CD4-positive, alpha-beta T cell treated with Interleukin-21 for 1 hour (primary cell): ENCODE data around the gene THUMPD2.

Source experiments
- DNase-seq: peaks from one replicate; pipeline ENCODE4 v3.0.0-alpha.2; 2020

THUMPD2 gene

DNA sequence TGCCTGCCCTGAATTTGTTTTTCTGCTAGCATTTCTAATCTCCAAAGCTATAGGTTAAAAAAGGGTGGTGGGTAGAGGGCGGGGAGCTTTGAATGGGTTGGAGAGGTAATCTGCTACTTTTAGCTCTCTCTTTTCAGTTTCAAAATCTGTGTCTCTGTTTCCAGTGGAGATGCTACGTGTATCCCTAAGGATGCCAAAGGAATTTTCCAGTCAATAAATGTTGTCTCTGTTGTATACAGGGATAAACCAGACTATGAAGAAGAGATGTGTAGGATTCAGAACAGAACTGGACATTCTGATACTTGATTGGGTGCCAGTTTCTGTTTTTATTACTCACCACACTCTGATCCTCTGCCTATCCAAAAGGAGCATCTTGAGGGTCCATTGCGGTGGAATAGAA lies 63.2 kb downstream of the THUMPD2 start:
- no peak for DNase-seq

DNA sequence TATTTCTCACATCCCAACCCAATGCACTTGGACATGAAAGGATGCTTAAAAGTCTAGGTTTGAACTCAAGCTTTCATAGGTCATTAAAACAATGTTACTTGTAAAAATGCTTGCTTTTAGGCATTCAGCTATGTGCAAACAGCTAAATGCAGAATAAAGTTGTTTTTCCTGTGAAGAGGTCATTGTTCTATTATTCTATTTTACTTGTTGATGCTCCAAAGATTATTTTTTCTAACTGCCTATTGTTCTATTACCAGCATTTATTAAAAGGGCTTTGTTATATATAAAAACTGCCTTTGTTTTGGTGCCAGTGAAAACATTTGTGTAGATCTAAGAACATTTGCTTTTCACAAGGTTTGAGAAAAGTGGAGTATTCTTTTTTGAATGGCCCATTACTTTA lies 64.0 kb downstream of the THUMPD2 start:
- no peak for DNase-seq

- DNase-seq: no peak
Measured at GRCh38 chr2:39712953-39713352, 66.1 kb downstream of the THUMPD2 start.

- no peak for DNase-seq
Measured at GRCh38 chr2:39710807-39711206, 68.3 kb downstream of the THUMPD2 start.

- DNase-seq: no peak
Measured at GRCh38 chr2:39708003-39708402, 71.1 kb downstream of the THUMPD2 start.

DNA sequence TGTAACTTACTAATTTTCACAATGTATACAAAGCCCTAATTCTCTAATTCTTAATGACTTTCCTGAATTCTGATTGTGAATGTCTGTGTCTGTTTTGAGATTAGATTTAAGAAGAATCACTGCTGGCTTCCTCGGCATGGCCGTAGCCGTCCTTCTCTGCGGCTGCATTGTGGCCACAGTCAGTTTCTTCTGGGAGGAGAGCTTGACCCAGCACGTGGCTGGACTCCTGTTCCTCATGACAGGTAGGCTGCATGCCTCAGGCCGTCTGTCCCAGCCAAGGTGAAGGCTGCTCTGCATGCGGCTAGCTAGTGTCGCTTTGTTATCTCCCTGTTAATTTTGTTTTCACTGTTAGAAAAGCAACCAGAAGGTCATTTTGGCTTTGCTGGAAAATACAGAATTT lies 72.1 kb downstream of the THUMPD2 start:
- no peak for DNase-seq

GRCh38 chr2:39706312-39706711 lies 72.7 kb downstream of the THUMPD2 start:
- no peak for DNase-seq

- DNase-seq: no peak
Measured at GRCh38 chr2:39705638-39706037, 73.4 kb downstream of the THUMPD2 start.

DNA sequence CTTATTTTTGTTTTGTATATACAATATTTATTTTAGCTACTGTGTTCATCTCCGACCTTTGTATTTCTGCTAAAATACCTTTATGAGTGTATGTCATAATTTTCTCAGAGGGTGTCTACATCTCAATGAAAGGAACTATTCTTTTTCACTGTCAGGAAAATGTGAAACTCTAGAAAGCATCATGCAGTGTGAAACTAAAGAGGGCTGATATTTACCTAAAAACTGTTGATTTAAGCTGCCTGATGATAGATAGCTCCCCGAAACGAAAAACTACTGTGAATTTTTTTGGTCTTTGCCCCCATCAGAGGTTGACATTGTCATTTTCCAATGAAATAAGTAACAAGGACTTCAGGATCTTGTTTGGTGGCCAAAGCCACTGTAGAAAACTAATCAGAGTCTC lies 74.5 kb downstream of the THUMPD2 start:
- DNase-seq: no peak

- no peak for DNase-seq
Measured at GRCh38 chr2:39703181-39703872, 75.7 kb downstream of the THUMPD2 start.

GRCh38 chr2:39701137-39701536 lies 77.9 kb downstream of the THUMPD2 start:
- DNase-seq: no peak

GRCh38 chr2:39697454-39697853 lies 81.6 kb downstream of the THUMPD2 start:
- DNase-seq: no peak

- no peak for DNase-seq
Measured at GRCh38 chr2:39696838-39697237, 82.2 kb downstream of the THUMPD2 start.

GRCh38 chr2:39696101-39696553 lies 82.9 kb downstream of the THUMPD2 start:
- no peak for DNase-seq

DNA sequence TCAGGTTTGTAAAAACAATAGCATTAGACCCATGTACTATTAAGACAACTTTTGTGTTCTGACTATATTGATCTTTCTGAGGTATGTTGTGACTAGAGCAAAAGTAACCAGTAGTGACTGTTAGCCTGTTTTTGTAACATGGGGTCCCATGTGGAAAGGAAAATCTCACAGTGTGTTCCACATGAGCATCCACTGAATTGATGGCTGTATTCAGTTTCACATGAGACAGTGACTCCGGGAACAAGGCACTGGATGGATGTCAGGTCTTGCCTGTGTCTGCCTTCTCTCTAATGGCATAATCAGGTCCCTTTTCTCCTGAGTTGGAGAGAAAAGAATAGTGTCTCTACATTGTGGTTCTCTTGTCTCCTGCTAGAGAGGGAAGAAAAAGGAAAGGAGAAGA lies 85.8 kb downstream of the THUMPD2 start:
- no peak for DNase-seq

GRCh38 chr2:39689876-39690275 lies 89.2 kb downstream of the THUMPD2 start:
- DNase-seq: no peak

DNA sequence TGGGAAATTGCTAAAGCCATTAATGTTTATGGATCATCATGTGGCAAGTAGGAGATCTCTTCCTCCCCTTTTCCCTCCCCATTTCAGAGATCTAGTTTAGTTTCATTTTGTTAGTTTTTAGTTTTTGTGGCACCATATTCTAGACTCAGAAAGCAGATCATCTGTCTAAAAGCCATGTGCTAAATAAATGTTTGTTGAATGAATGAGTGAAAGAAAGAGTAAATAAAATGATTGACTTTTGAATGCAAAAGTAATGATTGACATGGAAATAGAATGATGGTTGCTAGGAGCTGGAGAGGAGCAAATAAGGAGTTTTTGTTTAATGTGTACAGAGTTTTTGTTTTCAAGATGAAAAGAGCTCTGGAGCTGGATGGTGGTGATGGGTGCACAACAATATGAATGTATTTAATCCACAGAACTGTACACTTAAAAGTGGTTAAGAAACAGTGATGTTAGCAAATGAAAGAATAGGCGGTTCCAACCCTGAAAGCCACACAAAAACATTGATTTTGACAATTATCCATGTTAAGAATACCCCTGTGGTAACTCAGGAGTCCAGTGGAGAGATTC lies 89.7 kb downstream of the THUMPD2 start:
- DNase-seq: no peak

- DNase-seq: no peak
Measured at GRCh38 chr2:39688181-39688580, 90.9 kb downstream of the THUMPD2 start.

GRCh38 chr2:39686456-39686855 lies 92.6 kb downstream of the THUMPD2 start:
- DNase-seq: no peak
